K562 (cell line): ENCODE results near the gene C1orf116. TPM values are rescaled to one million over a fixed set of nuclear protein-coding genes. Genes with fewer than 3 reads are reported as not detected.

Experiments used
- CC2D1A ChIP-seq: fragments of 450-650 bp; IDR thresholded peaks from 2 replicates; pipeline ENCODE4 v1.6.1; 2017; ENCODE audit warnings: mild to moderate bottlenecking
- DDX20 ChIP-seq: fragments of 450-650 bp; IDR thresholded peaks from 2 replicates; pipeline ENCODE4 v1.6.1; 2016; ENCODE audit warnings: missing genetic modification characterization, low read depth, mild to moderate bottlenecking, missing compliant biosample characterization, moderate library complexity
- DPF2 ChIP-seq: fragments of 450-650 bp; IDR thresholded peaks from 2 replicates; pipeline ENCODE4 v1.6.1; 2016
- FOXJ2 ChIP-seq: fragments of 200-800 bp; sonication (Bioruptor generic); IDR thresholded peaks from 2 replicates; pipeline ENCODE4 v1.6.1; 2016; ENCODE audit warnings: missing genetic modification characterization, missing compliant biosample characterization
- HNRNPUL1 ChIP-seq: fragments of 200-400 bp; formaldehyde crosslinking; IDR thresholded peaks from 2 replicates; pipeline ENCODE4 v1.6.1; 2017; ENCODE audit warnings: low read length
- KDM1A ChIP-seq, 2 experiments: fragments of 450-650 bp; IDR thresholded peaks; 2 replicates each; pipeline ENCODE4 v1.6.1; 2016; ENCODE audit warnings: mild to moderate bottlenecking in 2 of 2
- KHSRP ChIP-seq: fragments of 450-650 bp; IDR thresholded peaks from 2 replicates; pipeline ENCODE4 v1.6.1; 2017
- MAZ ChIP-seq, 2 experiments: fragments of 450-650 bp in 1 of 2; sonication (generic) in 1 of 2; formaldehyde crosslinking; IDR thresholded peaks in 1 of 2; conservative IDR thresholded peaks in 1 of 2; 2 replicates each; pipeline versions ENCODE4 v1.4.0 to v1.5.0; 2020; ENCODE audit warnings: mild to moderate bottlenecking in 1 of 2, missing genetic modification reagents in 1 of 2
- MIER1 ChIP-seq: fragments of 450-650 bp; IDR thresholded peaks from 2 replicates; pipeline ENCODE4 v1.6.1; 2016; ENCODE audit warnings: antibody characterized with exemption, mild to moderate bottlenecking, low read depth
- NONO ChIP-seq, 2 experiments: fragments of 200-400 bp in 1 of 2; fragments of 450-650 bp in 1 of 2; formaldehyde crosslinking in 1 of 2; IDR thresholded peaks; 2 replicates each; pipeline ENCODE4 v1.6.1; 2017; ENCODE audit warnings: low read depth in 2 of 2, mild to moderate bottlenecking in 2 of 2, moderate library complexity in 2 of 2, low read length in 1 of 2
- NR2C1 ChIP-seq, 2 experiments: fragments of 450-650 bp; IDR thresholded peaks; 2 replicates each; pipeline ENCODE4 v1.6.1; 2017; ENCODE audit warnings: mild to moderate bottlenecking in 2 of 2, antibody characterized with exemption in 1 of 2, inconsistent platforms in 1 of 2, missing compliant biosample characterization in 1 of 2, missing genetic modification characterization in 1 of 2
- POLR2B ChIP-seq: fragments of 450-650 bp; IDR thresholded peaks from 2 replicates; pipeline ENCODE4 v1.6.1; 2018; ENCODE audit warnings: low read depth; ENCODE audit not compliant: partially characterized antibody
- SAFB2 ChIP-seq: fragments of 200-400 bp; formaldehyde crosslinking; IDR thresholded peaks from 2 replicates; pipeline ENCODE4 v1.6.1; 2018; ENCODE audit warnings: borderline replicate concordance, low read length, low read depth, moderate library complexity; ENCODE audit not compliant: severe bottlenecking
- SIRT6 ChIP-seq: IDR thresholded peaks from one replicate; pipeline ENCODE4 v1.6.1; 2012; ENCODE audit warnings: low read depth, mild to moderate bottlenecking, control low read depth, inconsistent platforms, low read length, moderate library complexity
- SLC30A9 ChIP-seq: fragments of 250-450 bp; sonication (Bioruptor Pico); IDR thresholded peaks from 2 replicates; pipeline ENCODE4 v1.8.0; 2022; ENCODE audit warnings: mild to moderate bottlenecking, moderate library complexity
- SRSF1 ChIP-seq: fragments of 200-400 bp; formaldehyde crosslinking; IDR thresholded peaks from 2 replicates; pipeline ENCODE4 v1.6.1; 2017; ENCODE audit warnings: mild to moderate bottlenecking, low read depth, low read length, moderate library complexity
- STAT5B ChIP-seq: fragments of 250-450 bp; sonication (Bioruptor Pico); IDR thresholded peaks from 2 replicates; pipeline ENCODE4 v1.8.0; 2021; ENCODE audit warnings: mild to moderate bottlenecking, inconsistent platforms
- TRIM24 ChIP-seq, 2 experiments: fragments of 450-650 bp; IDR thresholded peaks; 2 replicates each; pipeline ENCODE4 v1.6.1; 2016
- ZBTB2 ChIP-seq: fragments of 450-650 bp; IDR thresholded peaks from 2 replicates; pipeline ENCODE4 v1.6.1; 2016; ENCODE audit warnings: antibody characterized with exemption
- ZHX1 ChIP-seq: fragments of 150-350 bp; conservative IDR thresholded peaks from 2 replicates; pipeline ENCODE4 v1.6.1; 2014; ENCODE audit warnings: low read length
- ZKSCAN1 ChIP-seq: fragments of 150-350 bp; IDR thresholded peaks from 2 replicates; pipeline ENCODE4 v1.6.1; 2016; ENCODE audit warnings: low read depth, low read length
- ZNF408 ChIP-seq: fragments of 250-450 bp; sonication (Bioruptor Pico); IDR thresholded peaks from 2 replicates; pipeline ENCODE4 v1.4.0; 2020; ENCODE audit warnings: low read depth, mild to moderate bottlenecking, moderate library complexity
- ZNF589 ChIP-seq: fragments of 200-800 bp; sonication (Bioruptor generic); IDR thresholded peaks from 2 replicates; pipeline ENCODE4 v1.6.1; 2016; ENCODE audit warnings: low read depth, missing genetic modification characterization, missing compliant biosample characterization
- ZNF695 ChIP-seq: fragments of 450-650 bp; formaldehyde crosslinking; IDR thresholded peaks from 2 replicates; pipeline ENCODE4 v1.4.0; 2020; ENCODE audit warnings: mild to moderate bottlenecking, moderate library complexity
- ZNF699 ChIP-seq: fragments of 250-450 bp; sonication (Bioruptor Pico); IDR thresholded peaks from 2 replicates; pipeline ENCODE4 v1.8.0; 2021; ENCODE audit warnings: mild to moderate bottlenecking, moderate library complexity; ENCODE audit not compliant: insufficient replicate concordance
- ZZZ3 ChIP-seq: fragments of 450-650 bp; IDR thresholded peaks from 2 replicates; pipeline ENCODE4 v1.6.1; 2016; ENCODE audit warnings: antibody characterized with exemption, mild to moderate bottlenecking, moderate library complexity
- polyA plus RNA-seq, 8 experiments: library from polyadenylated mRNA; depleted of rRNA in 4 of 8; stranded (reverse) in 5 of 8; unstranded in 3 of 8; fragments of >200 nt; fragmentation: Nextera tagmentation in 2 of 8; fragmentation: Illumina TruSeq in 1 of 8; extraction: Ambion mirVana in 2 of 8; extraction: Trizol in 1 of 8; gene quantifications; 2 replicates each; pipeline versions ENCODE4 v1.2.1 to v1.2.3, GENCODE V29; 2011 to 2014; ENCODE audit warnings: inconsistent platforms in 1 of 8, missing spikeins in 1 of 8
- total RNA-seq, 7 experiments: library from RNA; depleted of rRNA in 6 of 7; stranded (reverse); fragments of >200 nt in 6 of 7; fragmentation: Illumina TruSeq in 2 of 7; extraction: Trizol in 2 of 7; gene quantifications; 2 replicates each; pipeline versions ENCODE4 v1.2.1 to v1.2.3, GENCODE V29; 2011 to 2021; ENCODE audit warnings: low replicate concordance in 1 of 7

Gene C1orf116
- total and polyA plus RNA-seq, 9 of the 15 experiments (the other 6 are each of a cell fraction or from before 2014, with no cell fraction given), result 0.62 to 3.0 (median 0.95) TPM

- TF ChIP-seq KDM1A (IDR thresholded peaks at IDR 0.05) (peak; percentile 97 to 98), ZKSCAN1 (no peak), DDX20 (tag) (no peak), ZZZ3 (no peak), CC2D1A (peak; percentile 89; the same call in 1 of the 2 replicates), HNRNPUL1 (no peak), FOXJ2 (tag) (0 out of 2 replicates have a peak, but pooled peaks have one; percentile 36), NONO (IDR thresholded peaks at IDR 0.05; ENCODE audit: low read depth in 2 of 2, low read length in 1 of 2) (peak in 1 of 2 experiments; percentile 69; a peak in 1 of 4 replicates), ZNF695 (CRISPR knock-in tag) (no peak), MAZ (CRISPR knock-in tag; conservative IDR thresholded peaks at IDR 0.05 in 1 of 2, IDR thresholded peaks at IDR 0.05 in 1 of 2) (0 out of 4 replicates have a peak, but pooled peaks of 1 of the 2 experiments have one; percentile 28), ZNF589 (CRISPR knock-in tag) (peak; percentile 66; the same call in 1 of the 2 replicates), NR2C1 (IDR thresholded peaks at IDR 0.05) (0 out of 2 replicates have a peak, but pooled peaks have one; percentile 27), NR2C1 (tag; IDR thresholded peaks at IDR 0.05) (no peak), ZBTB2 (no peak; the same call in 1 of the 2 replicates), MIER1 (no peak), ZHX1 (no peak), ZNF699 (CRISPR knock-in tag) (no peak), POLR2B (no peak), TRIM24 (IDR thresholded peaks at IDR 0.05) (peak; percentile 93 to 95), SIRT6 (no peak), ZNF408 (CRISPR knock-in tag) (no peak), SRSF1 (no peak), SLC30A9 (no peak), STAT5B (CRISPR knock-in tag) (no peak), DPF2 (peak; percentile 98), SAFB2 (no peak), KHSRP (peak; percentile 74)
These were observed 14.7 kb downstream of the C1orf116 start (continued) for GRCh38 chr1:207017615-207018559.
